H9 (cell line): ENCODE data around the gene PCYT2. TPM values are rescaled to one million over a fixed set of nuclear protein-coding genes. Genes with fewer than 3 reads are reported as not detected.

Source experiments
- DNase-seq: peaks from one replicate; pipeline ENCODE4 v3.0.0-alpha.2; 2017
- H2AFZ ChIP-seq: one replicate; pipeline ENCODE4 v1.6.1; 2013; ENCODE audit warnings: mild to moderate bottlenecking, low read length, control low read depth, moderate library complexity
- H2AK5ac ChIP-seq: 2 replicates; pipeline ENCODE4 v1.6.1; 2013; ENCODE audit warnings: low read length, control low read depth, mixed read lengths; ENCODE audit not compliant: insufficient read length
- H2BK120ac ChIP-seq: one replicate; pipeline ENCODE4 v1.6.1; 2013; ENCODE audit warnings: low read depth, mild to moderate bottlenecking, low read length, control low read depth, inconsistent platforms; ENCODE audit not compliant: poor library complexity, severe bottlenecking
- H2BK12ac ChIP-seq: 2 replicates; pipeline ENCODE4 v1.6.1; 2013; ENCODE audit warnings: low read length, control low read depth, mixed read lengths, low read depth; ENCODE audit not compliant: insufficient read length
- H2BK15ac ChIP-seq: 2 replicates; pipeline ENCODE4 v1.6.1; 2013; ENCODE audit warnings: low read depth, low read length, control low read depth
- H2BK20ac ChIP-seq: one replicate; pipeline ENCODE4 v1.6.1; 2013; ENCODE audit warnings: low read depth, mild to moderate bottlenecking, low read length, control low read depth, inconsistent platforms; ENCODE audit not compliant: poor library complexity, severe bottlenecking
- H2BK5ac ChIP-seq: 2 replicates; pipeline ENCODE4 v1.6.1; 2013; ENCODE audit warnings: low read length, control low read depth, mixed read lengths; ENCODE audit not compliant: insufficient read length
- H3K14ac ChIP-seq: 2 replicates; pipeline ENCODE4 v1.6.1; 2013; ENCODE audit warnings: low read length, control low read depth; ENCODE audit not compliant: insufficient read depth
- H3K18ac ChIP-seq: 2 replicates; pipeline ENCODE4 v1.6.1; 2013; ENCODE audit warnings: low read depth, mild to moderate bottlenecking, mixed read lengths, low read length, control low read depth; ENCODE audit not compliant: insufficient read length
- H3K23ac ChIP-seq: 2 replicates; pipeline ENCODE4 v1.6.1; 2013; ENCODE audit warnings: low read length, control low read depth, mixed read lengths, low read depth; ENCODE audit not compliant: insufficient read length
- H3K23me2 ChIP-seq: 2 replicates; pipeline ENCODE4 v1.6.1; 2013; ENCODE audit warnings: low read depth, mild to moderate bottlenecking, mixed read lengths, low read length, control low read depth; ENCODE audit not compliant: insufficient read length, poor library complexity, severe bottlenecking
- H3K27ac ChIP-seq: 2 replicates; pipeline ENCODE4 v1.5.1; 2013; ENCODE audit warnings: low read length, control low read depth, mixed read lengths, low read depth; ENCODE audit not compliant: insufficient read length
- H3K27me3 ChIP-seq: 2 replicates; pipeline ENCODE4 v1.6.1; 2013; ENCODE audit warnings: low read length, control low read depth, inconsistent platforms; ENCODE audit not compliant: insufficient read depth
- H3K4ac ChIP-seq: 2 replicates; pipeline ENCODE4 v1.6.1; 2013; ENCODE audit warnings: low read depth, mild to moderate bottlenecking, control low read depth, inconsistent platforms, low read length, moderate library complexity
- H3K4me1 ChIP-seq: 2 replicates; pipeline ENCODE4 v1.6.1; 2013; ENCODE audit warnings: low read length, control low read depth, inconsistent platforms; ENCODE audit not compliant: insufficient read depth
- H3K4me2 ChIP-seq: 2 replicates; pipeline ENCODE4 v1.6.1; 2013; ENCODE audit warnings: low read length, control low read depth, mixed read lengths; ENCODE audit not compliant: insufficient read length, insufficient read depth
- H3K56ac ChIP-seq: 2 replicates; pipeline ENCODE4 v1.6.1; 2013; ENCODE audit warnings: low read depth, mild to moderate bottlenecking, mixed read lengths, low read length, control low read depth; ENCODE audit not compliant: insufficient read length
- H3K79me1 ChIP-seq: 2 replicates; pipeline ENCODE4 v1.6.1; 2013; ENCODE audit warnings: low read depth, mild to moderate bottlenecking, moderate library complexity, low read length, control low read depth, inconsistent platforms; ENCODE audit not compliant: insufficient read depth, poor library complexity, severe bottlenecking
- H3K79me2 ChIP-seq: 2 replicates; pipeline ENCODE4 v1.6.1; 2013; ENCODE audit warnings: low read length, control low read depth, inconsistent platforms; ENCODE audit not compliant: insufficient read depth
- H3K9ac ChIP-seq: 2 replicates; pipeline ENCODE4 v1.6.1; 2013; ENCODE audit warnings: low read length, control low read depth, mixed read lengths; ENCODE audit not compliant: insufficient read length; ENCODE audit errors: extremely low read depth
- H3K9me3 ChIP-seq: one replicate; pipeline ENCODE4 v1.6.1; 2013; ENCODE audit warnings: low read depth, low read length, inconsistent platforms; ENCODE audit not compliant: control insufficient read depth
- H3T11ph ChIP-seq: one replicate; pipeline ENCODE4 v1.6.1; 2013; ENCODE audit warnings: mild to moderate bottlenecking, low read length, control low read depth, inconsistent platforms
- H4K20me1 ChIP-seq: one replicate; pipeline ENCODE4 v1.6.1; 2013; ENCODE audit not compliant: control insufficient read depth, insufficient read length, insufficient read depth
- H4K5ac ChIP-seq: 2 replicates; pipeline ENCODE4 v1.6.1; 2013; ENCODE audit warnings: low read depth, mild to moderate bottlenecking, mixed read lengths, low read length, control low read depth; ENCODE audit not compliant: insufficient read length
- H4K8ac ChIP-seq: replicated peaks from 2 replicates; pipeline ENCODE4 v1.6.1; 2013; ENCODE audit warnings: low read length, control low read depth, mixed read lengths, low read depth; ENCODE audit not compliant: insufficient read length
- H4K91ac ChIP-seq: 2 replicates; pipeline ENCODE4 v1.6.1; 2013; ENCODE audit warnings: low read depth, mild to moderate bottlenecking, moderate library complexity, mixed read lengths, low read length, control low read depth; ENCODE audit not compliant: insufficient read length
- H3K27ac Mint-ChIP-seq, 3 experiments: 2 replicates in 2 of 3; 3 replicates in 1 of 3; pipeline ENCODE4 v1.8.0; 2020 to 2021; ENCODE audit warnings: mixed read lengths in 3 of 3, mild to moderate bottlenecking in 1 of 3, moderate library complexity in 1 of 3
- H3K27me3 Mint-ChIP-seq: 2 replicates; pipeline ENCODE4 v1.8.0; 2021; ENCODE audit warnings: low read depth, mild to moderate bottlenecking, moderate library complexity, mixed read lengths
- H3K36me3 Mint-ChIP-seq, 3 experiments: 2 replicates in 2 of 3; 3 replicates in 1 of 3; pipeline ENCODE4 v1.8.0; 2020 to 2021; ENCODE audit warnings: low read depth in 3 of 3, mixed read lengths in 3 of 3; ENCODE audit not compliant: insufficient read depth in 1 of 3
- H3K4me1 Mint-ChIP-seq, 2 experiments: 2 replicates each; pipeline ENCODE4 v1.8.0; 2020; ENCODE audit warnings: mixed read lengths in 2 of 2
- H3K4me3 Mint-ChIP-seq, 2 experiments: 2 replicates in 1 of 2; 3 replicates in 1 of 2; pipeline ENCODE4 v1.8.0; 2020 to 2021; ENCODE audit warnings: mild to moderate bottlenecking in 2 of 2, mixed read lengths in 2 of 2, moderate library complexity in 1 of 2
- H3K9me3 Mint-ChIP-seq, 2 experiments: 2 replicates in 1 of 2; 3 replicates in 1 of 2; pipeline ENCODE4 v1.8.0; 2020; ENCODE audit warnings: mild to moderate bottlenecking in 2 of 2, mixed read lengths in 2 of 2, moderate library complexity in 1 of 2
- CTCF ChIP-seq: fragments of 200-600 bp; sonication (generic); conservative IDR thresholded peaks from 3 replicates; pipeline ENCODE4 v1.8.0; 2021; ENCODE audit warnings: antibody characterized with exemption, mild to moderate bottlenecking
- WGBS: extraction: QIAGEN DNeasy Blood & Tissue Kit; methylation state at CpG from one replicate; pipeline ENCODE4 v1.1.7; 2013; ENCODE audit warnings: missing lambda C conversion rate, low lambda C conversion rate, mixed read lengths; ENCODE audit not compliant: insufficient read length; ENCODE audit errors: extremely low coverage; 5-methylcytosine and 5-hydroxymethylcytosine counted together
- total RNA-seq: library from RNA; stranded (reverse); gene quantifications from 2 replicates; pipeline ENCODE4 v1.2.1, GENCODE V29; 2021

PCYT2 gene
- total RNA-seq, 1 experiment from 2014 or later, result 24.5 TPM

DNA sequence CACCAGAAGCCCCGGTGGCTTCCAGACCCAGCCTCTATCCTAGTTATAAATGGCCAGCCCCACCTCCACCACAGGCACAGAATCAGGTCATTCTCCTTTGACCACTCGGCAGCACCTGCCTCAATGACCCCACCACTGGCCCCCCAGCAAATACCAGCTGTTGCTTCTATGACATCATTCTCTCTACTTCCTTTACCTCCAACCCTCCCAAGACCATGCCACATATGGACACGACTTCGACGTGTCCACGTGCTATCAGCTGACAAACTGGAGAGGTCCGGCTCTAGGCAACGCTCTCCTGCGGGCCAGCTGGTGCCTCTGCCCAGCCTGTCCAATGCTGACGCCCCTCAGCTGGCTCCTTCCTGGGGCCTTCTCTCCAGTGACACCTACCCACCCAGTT is 25.7 kb downstream of the PCYT2 start:
- Histone ChIP-seq H3K18ac (no peak overlapping the region), H2BK5ac (no peak overlapping the region), H4K91ac (no peak overlapping the region), H2BK15ac (no peak overlapping the region), H3K9ac (no peak overlapping the region), H3K14ac (no peak overlapping the region), H3K23me2 (peaks cover 3% of the 10 kb centered on the region), H2AK5ac (no peak overlapping the region), H3K4ac (no peak overlapping the region), H2BK12ac (no peak overlapping the region), H2BK120ac (no peak overlapping the region), H3K27me3 (no peaks in the 10 kb centered on the region), H3K23ac (no peak overlapping the region), H3K79me2 (peaks cover 11% of the 10 kb centered on the region; the same call in 1 of the 2 replicates), H3K79me1 (peaks cover 19% of the 10 kb centered on the region), H4K20me1 (no peaks in the 10 kb centered on the region), H2BK20ac (no peak overlapping the region), H3K4me2 (no peak overlapping the region), H3K27ac (no peak overlapping the region), H4K8ac (no peak overlapping the region), H3T11ph (no peak overlapping the region), H3K4me1 (no peaks in the 10 kb centered on the region), H4K5ac (no peak overlapping the region), H3K56ac (no peak overlapping the region), H2AFZ (no peak overlapping the region), H3K9me3 (no peaks in the 10 kb centered on the region)
- Mint-ChIP-seq H3K4me1 (peaks cover 3 to 11% of the 10 kb centered on the region in 2 experiments; a peak in 3 of 4 replicates), H3K27me3 (0 out of 2 replicates have a peak, but pooled peaks cover 1% of the 10 kb centered on the region), H3K4me3 (peak overlapping the region in 1 of 2 experiments; percentile 62; a peak in 2 of 5 replicates), H3K27ac (peak overlapping the region in 2 of 3 experiments; percentile 19 to 27; a peak in 1 of 7 replicates), H3K36me3 (peaks cover 57 to 89% (median 75%) of the 10 kb centered on the region in 3 experiments), H3K9me3 (no peaks in the 10 kb centered on the region)
- no peak for DNase-seq
- TF ChIP-seq CTCF, result no peak
- WGBS, result no CpG with 5 or more reads among the region's 10 CpGs
